NCI-H526 (cell line): ENCODE data around the gene CDC42EP4.
A peak's percentile ranks its signal among the peaks of the same experiment; 100 is the strongest.

ENCODE experiments used
- DNase-seq, 2 experiments: peaks; one replicate each; lab custom pipeline; 2025; lab: John Stamatoyannopoulos, UW

CDC42EP4 gene

DNA sequence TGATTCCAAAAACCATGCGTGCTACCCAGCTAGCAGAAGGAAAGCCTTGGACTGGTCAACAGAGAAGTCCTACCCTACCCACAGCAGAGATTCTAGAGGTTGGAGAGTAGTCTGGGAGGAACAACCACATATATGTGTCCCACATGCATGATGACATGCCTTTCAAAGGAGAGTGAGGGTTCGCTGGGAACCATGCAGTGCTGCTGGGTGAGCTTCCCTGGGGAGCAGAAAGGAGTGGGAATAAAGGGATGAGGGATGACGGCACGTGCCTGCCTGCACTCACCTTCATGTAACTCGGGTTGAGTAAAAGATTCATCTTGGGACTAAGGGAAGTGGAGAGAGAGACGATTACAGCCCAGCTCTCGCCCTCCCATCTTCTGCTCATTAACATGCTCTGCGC lies 59.9 kb downstream of the CDC42EP4 start:
- no peak for DNase-seq

DNA sequence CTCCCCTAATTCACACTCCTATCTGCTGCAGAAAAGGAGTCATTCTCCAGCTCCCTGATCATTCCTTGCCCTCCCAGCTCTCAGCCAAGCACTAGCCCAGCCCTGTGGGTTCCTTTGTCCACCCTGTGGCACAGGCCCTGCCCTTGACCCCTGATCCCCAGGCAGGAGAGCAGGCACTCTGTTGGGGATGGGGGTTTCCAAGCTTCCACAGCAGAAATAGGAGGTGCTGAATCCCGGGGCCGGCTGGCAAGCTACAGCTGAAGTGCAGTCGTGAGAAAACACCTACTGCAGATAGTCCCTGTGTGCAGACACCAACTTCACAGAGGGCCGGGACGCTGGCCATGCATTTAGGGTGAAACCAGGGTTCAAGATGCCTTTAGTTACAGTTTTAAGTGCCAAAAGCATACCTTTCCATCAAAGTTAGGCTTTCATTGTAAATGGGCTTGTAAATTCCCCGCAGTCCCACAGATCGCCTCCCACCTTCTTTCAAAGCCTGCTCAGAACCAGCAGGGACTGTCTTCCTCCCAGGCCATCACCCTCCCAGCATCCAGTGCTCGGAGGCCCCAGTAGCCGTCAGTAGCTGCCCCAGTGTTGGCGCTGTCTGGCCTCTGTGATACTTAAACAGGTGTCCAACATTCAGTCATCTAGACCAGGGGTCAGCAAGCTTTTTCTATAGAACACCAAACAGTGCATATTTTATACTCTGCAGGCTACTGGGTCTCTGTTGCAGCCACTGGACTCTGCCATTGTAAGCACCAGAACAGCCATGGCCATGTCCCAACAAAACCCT lies 60.8 kb downstream of the CDC42EP4 start:
- no peak for DNase-seq

DNA sequence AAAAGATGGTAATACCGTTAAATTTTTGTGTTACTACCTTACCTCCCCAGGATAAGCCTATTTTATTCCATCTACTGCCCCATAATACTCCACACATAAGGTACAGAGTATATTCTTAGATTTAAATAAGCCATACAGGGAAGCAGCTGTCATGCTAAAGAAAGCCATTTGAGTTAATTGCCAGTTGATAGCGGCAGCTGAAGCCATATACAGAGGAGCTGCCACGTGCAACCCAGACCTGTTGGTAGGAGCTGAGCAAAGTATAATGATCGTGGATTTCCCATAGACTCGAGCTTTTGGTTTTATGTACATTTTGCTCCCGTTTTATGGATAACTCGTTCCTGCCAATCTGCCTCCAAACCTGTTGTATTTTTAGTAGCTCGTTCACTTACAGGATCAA lies 62.1 kb downstream of the CDC42EP4 start:
- peak in 1 of 2 experiments; percentile 27 for DNase-seq

DNA sequence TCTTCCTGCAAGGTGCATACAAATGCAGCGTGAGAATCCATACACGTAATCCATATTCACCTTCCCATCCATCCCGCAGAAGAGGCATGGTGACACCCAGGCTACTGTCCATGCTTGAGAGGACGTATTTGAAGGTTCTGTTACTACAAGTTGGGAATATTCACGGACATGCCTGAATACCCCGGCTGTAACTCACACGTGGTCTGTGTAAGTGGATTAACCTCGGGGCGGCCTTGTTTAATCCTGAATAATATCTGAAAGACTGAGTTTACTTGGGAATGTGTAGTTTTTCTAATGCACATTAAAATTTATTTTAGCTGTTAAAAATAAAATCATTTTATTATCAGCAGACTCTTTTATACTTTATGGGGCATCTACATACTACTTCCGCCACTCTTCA lies 63.3 kb downstream of the CDC42EP4 start:
- DNase-seq: no peak

DNA sequence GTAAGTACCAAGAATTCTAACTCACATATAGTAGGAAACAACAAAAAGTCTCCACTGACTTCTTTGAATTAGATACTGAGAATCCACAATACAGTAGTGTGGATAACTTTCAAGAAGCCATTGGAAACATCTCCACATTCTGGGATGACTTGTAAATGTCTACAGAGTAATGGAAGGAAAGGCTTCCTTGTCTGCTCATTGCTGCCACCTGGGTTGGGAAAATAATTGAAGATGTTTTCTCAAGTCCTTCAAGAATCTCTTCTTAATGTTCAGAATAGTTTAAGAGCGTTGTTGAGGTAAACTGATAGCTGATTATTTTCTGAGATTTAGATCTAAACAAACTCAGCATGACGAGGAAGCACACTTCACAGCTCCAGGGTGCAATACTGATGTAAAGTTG lies 64.1 kb downstream of the CDC42EP4 start:
- DNase-seq: no peak

DNA sequence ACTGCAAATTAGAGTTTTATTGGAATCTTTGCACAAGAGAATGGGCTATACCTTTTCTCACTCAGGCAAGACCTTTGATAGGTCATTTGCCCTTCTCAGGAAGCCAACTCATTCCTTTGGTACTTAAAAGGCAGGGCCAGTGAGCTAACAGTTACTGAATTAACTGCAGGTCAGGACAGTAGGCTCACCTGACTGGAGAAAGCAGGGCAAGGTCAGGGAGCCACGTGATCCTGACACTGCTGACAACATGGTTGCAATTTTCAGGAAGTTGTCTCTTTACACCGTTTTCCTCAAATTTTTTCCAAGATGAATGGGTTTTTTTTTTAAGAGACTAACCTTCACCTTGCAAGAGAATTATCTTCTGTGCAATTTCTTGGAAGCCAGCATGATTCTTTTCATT lies 71.2 kb downstream of the CDC42EP4 start:
- DNase-seq: no peak

DNA sequence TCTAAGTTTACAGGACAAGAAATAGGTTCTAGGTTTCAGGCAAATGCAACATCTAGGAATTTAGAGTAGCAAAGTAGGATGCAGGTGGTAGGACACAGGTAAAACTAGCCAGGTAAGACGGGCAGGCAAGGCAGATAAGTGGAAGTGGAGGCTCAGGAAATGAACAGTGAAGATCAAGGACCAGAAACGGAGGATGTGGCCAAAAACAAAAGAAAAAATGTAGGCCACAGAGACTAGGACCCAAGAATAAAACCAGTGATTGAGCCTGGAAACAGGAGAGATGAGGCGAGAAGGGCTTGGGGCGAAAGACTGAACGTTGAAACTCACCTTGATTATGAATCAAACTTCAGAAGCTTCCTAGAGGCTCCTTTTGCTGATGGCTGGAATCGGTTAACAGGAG lies 74.1 kb downstream of the CDC42EP4 start:
- DNase-seq: no peak

DNA sequence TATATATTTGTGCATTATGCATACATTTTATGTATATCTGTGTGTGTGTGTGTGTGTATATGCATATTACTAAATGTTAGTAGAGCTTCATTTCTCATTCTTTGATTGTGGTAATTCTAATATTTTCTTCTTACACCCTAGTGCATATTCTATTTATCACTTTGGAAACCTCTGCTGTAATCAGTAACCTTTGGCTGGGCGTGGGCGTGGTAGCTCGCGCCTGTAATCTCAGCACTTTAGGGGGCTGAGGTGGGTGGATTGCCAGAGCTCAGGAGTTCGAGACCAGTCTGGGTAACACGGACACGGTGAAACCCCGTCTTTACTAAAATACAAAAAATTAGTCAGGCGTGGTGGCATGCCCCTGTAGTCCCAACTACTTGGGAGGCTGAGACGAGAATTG lies 77.1 kb downstream of the CDC42EP4 start:
- DNase-seq: no peak
